Left colon (tissue), 2 donors: ENCODE data around the gene COG7. TPM values are rescaled to one million over a fixed set of nuclear protein-coding genes. Genes with fewer than 3 reads are reported as not detected.
"Not testable (repeated sequence)": the region's sequence is repeated elsewhere in the genome, so short reads cannot be mapped to it uniquely, and the experiment has no call there.

ENCODE experiments used
- ATAC-seq: fragments of 200-7000 bp; cut with Tn5 transposase; one replicate; pipeline ENCODE4 v1.9.1; 2020; ENCODE audit warnings: mild to moderate bottlenecking, moderate library complexity
- DNase-seq, 2 donors: peaks; one replicate each; pipeline ENCODE4 v3.0.0-alpha.2; 2020
- intact Hi-C, 2 donors: fragments of 100-400 bp; cut with DNase I in 1 of 2; cut with micrococcal nuclease in 1 of 2; formaldehyde crosslinking; loops; one replicate each; pipeline versions ENCODE4 v1.11.2 to v1.14.0; 2022; cut with DNase I, micrococcal nuclease
- long read RNA-seq: library from polyadenylated mRNA; unstranded; transcript quantifications from one replicate; pipeline ENCODE4 v2.0.0, GENCODE V29; 2021
- total RNA-seq, 2 donors: library from RNA; stranded (reverse); fragmentation: NEBNext Ultra II Directional; extraction: Animal tissue kit (Norgen Biotek cat#: 25700); gene quantifications; one replicate each; pipeline ENCODE4 v1.2.1, GENCODE V29; 2021
- donor health status: DM: no; HTN: no; CAD: no.
- donor health status: DM: yes; HTN: yes; CAD: no.

COG7 gene
- 10 to 100 TPM; 29.3 to 42.5 TPM for total RNA-seq
- long read RNA-seq, transcript COG7-201 (17 exons, 2,926 nt), result major isoform, 24 of 38 reads
- long read RNA-seq, partial matches to known transcripts, result 12 of 38 reads
- long read RNA-seq, other reads (novel, unspliced or antisense), result 2 of 38 reads

- ATAC-seq (peak; percentile 84), DNase-seq (peak; percentile 83 to 92)
- intact Hi-C loops, result no loop called here
Observed at GRCh38 chr16:23452572-23453337, at the start of gene COG7. TSS of gene COG7 (minus strand) at chr16:23453189. CDS start at chr16:23452994, 195 bp downstream.

DNA sequence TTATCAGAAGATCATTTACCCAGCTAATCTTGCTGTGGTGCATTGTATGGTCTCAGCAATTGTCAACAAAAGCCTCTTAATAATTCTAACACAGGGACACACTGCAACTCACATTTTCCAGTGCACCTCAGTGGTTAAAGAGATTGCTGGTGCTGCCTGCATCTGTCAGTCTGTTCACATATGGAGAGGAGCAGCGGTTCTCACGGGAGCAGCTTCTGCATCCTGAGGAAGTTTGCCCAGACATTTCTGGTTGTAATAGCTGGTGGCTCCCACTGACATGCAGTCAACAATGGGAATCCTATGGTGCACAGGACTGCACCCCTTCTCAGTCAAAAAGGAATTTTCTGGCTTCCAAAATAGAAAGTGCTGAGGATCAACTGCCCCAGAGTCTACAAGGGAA is 49.5 kb upstream of the COG7 start:
- ATAC-seq (no peak), DNase-seq (no peak)
- intact Hi-C loops, result no loop called here

DNA sequence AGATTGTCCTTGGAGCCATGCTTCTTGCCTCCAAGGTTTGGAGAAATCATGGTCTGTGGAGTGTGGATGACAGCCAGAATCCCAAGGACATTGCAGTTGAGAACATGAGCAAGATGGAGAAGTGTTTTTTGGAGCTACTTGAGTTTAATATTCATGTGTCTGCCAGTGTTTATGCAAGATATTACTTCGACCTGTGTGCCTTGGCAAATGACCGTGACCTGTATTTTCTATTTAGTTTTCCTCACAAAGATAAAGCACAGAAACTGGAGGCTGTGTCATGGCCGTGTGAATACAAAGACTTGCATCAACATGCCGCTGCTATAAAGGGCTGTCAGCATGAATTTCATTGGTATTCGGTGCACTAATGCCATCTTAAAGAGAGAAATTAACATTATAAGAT is 48.3 kb upstream of the COG7 start:
- ATAC-seq (no peak), DNase-seq (no peak)
- intact Hi-C loops, result no loop called here

DNA sequence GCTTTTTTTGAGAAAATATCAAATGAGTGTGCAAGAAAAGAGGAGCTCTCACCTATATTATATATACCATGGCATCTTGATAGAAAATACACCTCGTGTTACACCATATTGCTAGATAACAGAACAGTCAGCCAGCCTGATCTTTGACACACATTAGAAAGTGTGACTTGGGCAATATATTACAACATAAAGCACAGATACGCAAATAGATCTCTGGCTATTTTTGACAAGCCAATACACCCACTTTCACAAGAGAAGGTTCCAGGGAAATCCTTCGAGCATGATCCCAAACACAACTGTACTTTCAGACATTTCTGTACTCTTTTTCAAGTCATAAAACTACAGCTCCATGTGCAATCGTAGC is 47.9 kb upstream of the COG7 start:
- DNase-seq, result no peak
- peak; percentile 36 for ATAC-seq

DNA sequence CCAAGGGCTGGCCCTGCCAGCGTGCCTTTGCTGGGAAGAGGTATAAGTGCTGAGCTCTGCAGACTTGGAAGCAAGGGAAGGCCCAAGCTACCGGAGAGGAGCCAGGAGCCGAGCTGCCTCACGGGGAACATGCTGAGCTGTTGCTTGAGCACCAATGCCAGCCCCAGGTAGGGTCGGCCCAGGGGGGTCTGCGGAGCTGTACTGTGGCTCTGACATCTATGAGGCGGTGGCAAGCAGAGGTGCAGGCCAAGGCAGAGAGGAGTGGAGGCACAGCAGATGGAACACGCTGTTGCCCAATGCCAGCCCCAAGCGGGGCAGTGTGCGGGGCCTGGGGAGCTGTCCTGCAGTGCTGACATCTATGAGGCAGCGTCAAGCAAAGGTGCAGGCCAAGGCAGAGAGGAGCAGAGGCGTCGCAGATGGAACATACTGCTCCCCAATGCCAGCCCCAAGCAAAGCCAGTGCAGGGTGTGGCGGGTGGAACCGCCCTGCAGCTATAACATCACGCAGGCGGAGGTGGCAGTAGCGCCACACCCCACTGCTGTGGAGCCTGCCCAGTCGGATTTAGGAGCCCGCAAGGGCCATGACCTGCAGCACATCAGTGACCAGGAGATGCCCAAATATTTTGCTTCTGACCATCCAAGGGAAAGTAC is 47.3 kb upstream of the COG7 start:
- intact Hi-C loops, result no loop called here
- ATAC-seq (peak; percentile 96), DNase-seq (peak; percentile 58 to 73)

More for the DNA sequence above, 47.9 kb upstream of the COG7 start:
- intact Hi-C loops, result no loop called here

- DNase-seq (peak in 1 of 2 donors; percentile 36), ATAC-seq (peak; percentile 46)
- intact Hi-C loops, result no loop called here
Observed at GRCh38 chr16:23499801-23500200, 46.8 kb upstream of the COG7 start.

DNA sequence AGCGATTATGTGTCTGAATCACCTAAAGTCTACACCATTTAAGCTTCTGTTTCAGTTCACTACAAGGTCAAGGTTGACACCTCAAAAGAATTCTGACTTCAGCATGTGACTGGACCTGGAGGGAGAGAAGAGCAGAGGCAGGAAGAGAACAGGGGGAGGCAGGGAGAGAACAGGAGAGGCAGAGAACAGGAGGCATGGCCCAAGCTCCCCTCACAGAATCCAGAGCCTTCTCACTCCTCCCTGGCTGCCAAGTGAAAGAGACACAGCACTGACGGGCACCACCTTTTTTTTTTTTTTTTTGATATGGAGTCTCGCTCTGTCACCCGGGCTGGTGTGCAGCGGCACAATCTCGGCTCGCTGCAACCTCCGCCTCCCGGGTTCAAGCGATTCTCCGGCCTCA is 45.9 kb upstream of the COG7 start:
- ATAC-seq (no peak), DNase-seq (no peak)
- intact Hi-C loops, result no loop called here

DNA sequence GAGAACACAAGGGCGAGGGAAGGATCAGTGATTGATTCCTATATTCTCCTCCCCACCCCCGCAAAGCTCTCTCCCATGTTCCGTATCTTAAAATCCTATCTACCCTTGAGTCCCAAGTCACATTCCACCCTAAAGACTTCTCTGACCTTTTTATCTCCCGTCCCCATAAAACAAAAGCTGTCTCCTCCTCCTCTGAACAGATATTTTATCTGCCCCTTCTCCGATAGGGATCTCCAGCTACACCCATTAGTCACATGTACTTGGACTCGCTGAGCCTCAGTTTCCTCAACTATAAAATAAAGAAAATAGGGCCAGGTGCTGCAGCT is 44.5 kb upstream of the COG7 start:
- DNase-seq, result no peak
- intact Hi-C loops, result no loop called here
- no peak for ATAC-seq

DNA sequence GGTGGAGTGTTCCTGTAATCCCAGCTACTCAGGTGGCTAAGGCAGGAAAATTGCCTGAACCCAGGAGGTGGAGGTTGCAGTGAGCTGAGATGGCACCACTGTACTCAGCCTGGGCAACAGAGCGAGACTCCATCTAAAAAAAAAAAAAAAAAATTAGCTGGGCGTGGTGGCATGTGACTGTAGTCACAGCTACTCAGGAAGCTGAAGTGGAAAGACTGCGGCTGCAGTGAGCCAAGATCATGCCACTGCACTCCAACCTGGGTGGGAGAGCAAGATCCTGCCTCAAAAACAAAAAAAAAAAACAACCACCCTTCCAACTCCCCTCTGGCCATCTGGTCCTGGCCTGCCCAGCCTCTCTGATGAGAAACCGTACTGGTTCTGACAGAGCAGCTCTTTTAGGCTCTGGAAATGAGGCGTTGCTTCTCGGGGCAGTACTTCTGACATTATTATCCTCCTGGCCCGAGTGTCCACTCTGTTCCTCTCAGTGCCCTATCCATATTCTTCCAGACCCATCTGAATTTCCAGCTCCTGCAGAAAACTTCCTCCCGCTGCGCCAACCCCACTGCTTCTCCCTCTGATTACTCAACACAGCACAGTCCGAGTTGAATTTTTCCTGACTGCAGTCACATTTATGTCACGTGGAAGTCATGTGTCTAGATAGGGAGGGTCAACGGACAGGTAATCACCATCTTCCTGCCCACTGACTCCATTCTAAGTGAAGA is 44.0 kb upstream of the COG7 start:
- DNase-seq, result no peak
- ATAC-seq, result peak; percentile 22

GRCh38 chr16:23495671-23496070 is 42.7 kb upstream of the COG7 start:
- intact Hi-C loops, result no loop called here
- ATAC-seq (no peak), DNase-seq (no peak)

More for the DNA sequence above, 44.0 kb upstream of the COG7 start:
- intact Hi-C loops, result no loop called here

GRCh38 chr16:23494188-23494587 is 41.2 kb upstream of the COG7 start:
- intact Hi-C loops, result no loop called here
- ATAC-seq, result no peak
- no peak for DNase-seq

DNA sequence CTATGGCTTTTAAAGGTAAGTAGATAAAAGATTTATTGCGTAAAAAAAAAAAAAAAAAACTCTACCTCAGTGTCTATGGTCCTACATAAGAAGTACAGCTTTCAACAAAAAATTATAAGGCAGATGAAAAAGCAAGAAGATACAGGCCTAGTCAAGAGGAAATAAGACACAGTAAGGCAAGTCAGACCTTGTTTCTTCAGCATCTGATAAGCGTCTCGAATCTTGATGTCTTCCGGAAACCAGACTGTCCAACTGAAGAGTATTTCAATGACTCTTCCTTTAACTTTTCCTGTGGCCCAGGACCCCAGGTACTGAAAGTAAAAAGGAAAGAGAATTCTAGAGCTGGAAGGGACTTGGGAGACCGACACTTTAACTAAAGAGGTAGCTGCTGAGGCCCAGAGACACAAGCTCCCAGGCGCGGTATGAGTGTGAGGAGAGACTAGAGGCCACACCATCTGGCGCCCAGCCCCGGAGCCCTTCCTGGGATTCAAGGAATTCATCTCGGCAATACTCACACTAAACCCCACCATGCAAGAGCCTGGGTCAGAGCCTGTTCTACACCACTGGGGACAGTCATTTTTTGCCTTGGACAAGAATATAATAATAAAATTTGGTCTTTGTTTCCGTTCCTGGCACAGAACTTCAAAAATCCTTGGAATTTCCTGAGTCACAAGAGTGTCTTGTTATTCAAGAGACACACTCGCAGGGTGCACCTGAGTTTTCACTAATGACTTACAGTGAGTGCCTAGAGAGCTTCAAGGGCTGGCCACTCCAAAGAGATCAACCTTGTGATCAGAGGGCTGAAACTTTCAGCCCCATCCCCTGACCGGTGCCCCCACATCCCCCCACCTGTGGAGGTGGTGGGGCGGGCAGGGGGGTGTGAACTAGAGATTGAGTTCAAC is 38.8 kb upstream of the COG7 start:
- DNase-seq (no peak), ATAC-seq (no peak)
- intact Hi-C loops, result no loop called here

GRCh38 chr16:23486480-23486879 is 33.5 kb upstream of the COG7 start:
- no peak for ATAC-seq
- intact Hi-C loops, result no loop called here
- DNase-seq, result no peak

DNA sequence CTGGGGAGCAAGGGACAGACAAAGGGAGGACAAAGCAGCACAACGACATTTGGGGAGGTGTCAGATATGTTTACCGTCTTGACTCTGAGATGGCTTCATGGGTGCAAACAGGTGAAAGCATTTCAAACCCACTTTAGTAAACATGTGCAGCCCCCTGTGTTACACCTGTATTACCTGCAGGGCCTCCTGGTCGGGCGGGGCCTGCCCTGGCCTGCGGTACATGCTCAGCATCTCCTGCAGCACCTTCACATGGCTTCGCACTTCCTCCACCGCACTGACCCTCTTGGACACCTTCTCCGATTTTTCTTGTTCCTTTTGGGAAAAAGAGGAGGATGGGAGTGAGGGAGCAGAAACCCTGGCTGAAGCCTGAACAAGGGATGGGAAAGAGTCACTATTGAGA is 32.9 kb upstream of the COG7 start:
- intact Hi-C loops, result no loop called here
- DNase-seq (no peak), ATAC-seq (no peak)

GRCh38 chr16:23485257-23485614 is 32.2 kb upstream of the COG7 start:
- intact Hi-C loops, result no loop called here
- DNase-seq (no peak), ATAC-seq (peak; percentile 87)

DNA sequence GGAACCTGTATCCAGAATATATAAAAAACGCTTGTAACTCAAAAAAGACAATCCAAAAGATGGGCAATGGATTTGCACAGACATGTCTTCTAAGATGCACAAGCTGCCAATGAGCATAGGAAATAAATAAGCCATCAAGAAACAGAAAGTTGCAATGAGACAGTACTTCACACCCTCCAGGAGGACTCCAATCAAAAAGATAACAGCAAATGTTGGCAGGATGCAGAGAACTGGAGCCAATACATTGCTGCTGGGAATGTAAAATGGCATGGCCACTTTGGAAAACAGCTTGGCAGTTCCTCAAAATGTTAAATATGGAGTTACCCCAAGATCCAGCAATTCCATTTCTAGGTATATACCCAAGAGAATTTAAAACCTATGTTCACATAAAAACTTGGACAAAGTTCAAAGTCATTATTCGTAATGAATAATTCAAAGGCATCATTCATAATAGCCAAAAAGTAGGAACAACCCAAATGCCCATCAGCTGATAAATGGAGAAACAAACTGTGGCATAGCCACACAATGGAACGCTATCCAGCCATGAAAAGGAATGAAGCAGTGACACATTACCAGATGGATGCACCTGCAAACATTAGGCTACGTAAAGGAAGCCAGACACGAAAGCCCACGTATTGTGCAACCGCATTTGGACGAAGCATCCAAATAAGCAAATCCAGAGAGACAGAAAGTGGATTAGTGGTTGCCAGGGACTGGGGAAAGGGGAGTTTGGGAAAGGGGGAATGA is 31.7 kb upstream of the COG7 start:
- DNase-seq (no peak), ATAC-seq (no peak)
- intact Hi-C loops, result no loop called here

- intact Hi-C loops, ATAC-seq: not testable (repeated sequence)
Observed at GRCh38 chr16:23483492-23483891, 30.5 kb upstream of the COG7 start.

GRCh38 chr16:23482778-23483177 is 29.8 kb upstream of the COG7 start:
- DNase-seq (no peak), ATAC-seq (no peak)

More at GRCh38 chr16:23483492-23483891, 30.5 kb upstream of the COG7 start:
- DNase-seq, result not testable (repeated sequence)

More at GRCh38 chr16:23482778-23483177, 29.8 kb upstream of the COG7 start:
- intact Hi-C loops, result no loop called here
